Sigmoid colon (tissue), 4 donors: ENCODE measurements around the gene TM4SF5.

Experiments used
- EP300 ChIP-seq, 4 donors: sonication (generic); formaldehyde crosslinking; IDR thresholded peaks; one replicate each; pipeline ENCODE4 v1.6.1; 2017; ENCODE audit warnings: antibody characterized with exemption in 4 of 4
- POLR2A ChIP-seq, 2 donors: fragments of 450-650 bp; IDR thresholded peaks; one replicate each; pipeline ENCODE4 v1.6.1; 2016; ENCODE audit warnings: antibody characterized with exemption in 2 of 2, mild to moderate bottlenecking in 2 of 2, moderate library complexity in 2 of 2
- POLR2AphosphoS5 ChIP-seq, 4 donors: sonication (generic); formaldehyde crosslinking; IDR thresholded peaks; one replicate each; pipeline ENCODE4 v1.6.1; 2017; ENCODE audit warnings: antibody characterized with exemption in 4 of 4
- TF ChIP-seq, protein P1 (sequence below), 4 experiments: fragments of 450-650 bp in 3 of 4; fragments of 200-600 bp in 1 of 4; IDR thresholded peaks; one replicate each; pipeline ENCODE4 v1.5.1; 2016 to 2019; ENCODE audit warnings: antibody characterized with exemption in 4 of 4, mild to moderate bottlenecking in 3 of 4, moderate library complexity in 2 of 4

DNA sequence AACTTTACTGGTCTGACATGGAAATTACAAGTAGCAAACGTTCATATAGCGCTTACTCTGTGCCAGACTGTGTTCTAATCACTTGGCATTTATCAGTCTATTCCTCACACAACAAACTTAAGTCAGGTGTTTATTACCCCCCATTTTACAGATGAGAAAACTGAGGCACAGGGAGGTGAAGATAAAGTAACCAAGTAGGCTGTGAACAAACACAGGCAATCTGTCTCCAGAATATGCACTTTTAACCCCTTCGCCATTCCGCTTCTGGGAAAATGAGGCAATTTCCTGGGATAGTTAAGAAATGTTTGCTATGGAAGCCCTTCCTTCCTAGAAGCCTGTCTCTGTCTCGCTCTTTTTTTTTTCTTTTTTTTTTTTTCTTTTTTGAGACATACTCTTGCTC is 19.8 kb upstream of the TM4SF5 start:
- no peak for TF ChIP-seq POLR2AphosphoS5 (IDR thresholded peaks at IDR 0.05)
- TF ChIP-seq, protein P1, sequence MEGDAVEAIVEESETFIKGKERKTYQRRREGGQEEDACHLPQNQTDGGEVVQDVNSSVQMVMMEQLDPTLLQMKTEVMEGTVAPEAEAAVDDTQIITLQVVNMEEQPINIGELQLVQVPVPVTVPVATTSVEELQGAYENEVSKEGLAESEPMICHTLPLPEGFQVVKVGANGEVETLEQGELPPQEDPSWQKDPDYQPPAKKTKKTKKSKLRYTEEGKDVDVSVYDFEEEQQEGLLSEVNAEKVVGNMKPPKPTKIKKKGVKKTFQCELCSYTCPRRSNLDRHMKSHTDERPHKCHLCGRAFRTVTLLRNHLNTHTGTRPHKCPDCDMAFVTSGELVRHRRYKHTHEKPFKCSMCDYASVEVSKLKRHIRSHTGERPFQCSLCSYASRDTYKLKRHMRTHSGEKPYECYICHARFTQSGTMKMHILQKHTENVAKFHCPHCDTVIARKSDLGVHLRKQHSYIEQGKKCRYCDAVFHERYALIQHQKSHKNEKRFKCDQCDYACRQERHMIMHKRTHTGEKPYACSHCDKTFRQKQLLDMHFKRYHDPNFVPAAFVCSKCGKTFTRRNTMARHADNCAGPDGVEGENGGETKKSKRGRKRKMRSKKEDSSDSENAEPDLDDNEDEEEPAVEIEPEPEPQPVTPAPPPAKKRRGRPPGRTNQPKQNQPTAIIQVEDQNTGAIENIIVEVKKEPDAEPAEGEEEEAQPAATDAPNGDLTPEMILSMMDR (IDR thresholded peaks at IDR 0.05), result no peak
- no peak for TF ChIP-seq POLR2A (IDR thresholded peaks at IDR 0.05)
- TF ChIP-seq EP300 (IDR thresholded peaks at IDR 0.05), result no peak
